CD4-positive, alpha-beta T cell treated with Interleukin-4 for 1 hour (primary cell): ENCODE measurements around the gene SPCS3.
A peak's percentile ranks its signal among the peaks of the same experiment; 100 is the strongest.

Experiments used
- DNase-seq, 2 donors: peaks; one replicate each; pipeline ENCODE4 v3.0.0-alpha.2; 2020 to 2022

The SPCS3 gene

GRCh38 chr4:176350671-176351070 is 30.9 kb downstream of the SPCS3 start:
- no peak for DNase-seq

GRCh38 chr4:176354884-176355283 is 35.1 kb downstream of the SPCS3 start:
- DNase-seq: no peak

GRCh38 chr4:176357359-176358082 is 37.8 kb downstream of the SPCS3 start:
- DNase-seq: no peak

- DNase-seq: no peak
These were observed 38.3 kb downstream of the SPCS3 start for GRCh38 chr4:176358083-176358469.

GRCh38 chr4:176359590-176359989 is 39.8 kb downstream of the SPCS3 start:
- DNase-seq: no peak

- DNase-seq: no peak
These were observed 40.7 kb downstream of the SPCS3 start for GRCh38 chr4:176360446-176360845.

GRCh38 chr4:176363072-176363471 is 43.3 kb downstream of the SPCS3 start:
- DNase-seq: no peak

- no peak for DNase-seq
These were observed 48.2 kb downstream of the SPCS3 start for GRCh38 chr4:176367771-176368465.

- DNase-seq: peak in 1 of 2 donors; percentile 6
These were observed 56.4 kb downstream of the SPCS3 start for GRCh38 chr4:176376032-176376614.

GRCh38 chr4:176377780-176378179 is 58.0 kb downstream of the SPCS3 start:
- peak in 1 of 2 donors; percentile 14 for DNase-seq

GRCh38 chr4:176380352-176381157 is 60.8 kb downstream of the SPCS3 start:
- DNase-seq: no peak
